K562 (cell line): ENCODE results near the gene GUCY1A2. TPM values are rescaled to one million over a fixed set of nuclear protein-coding genes. Genes with fewer than 3 reads are reported as not detected.

Experiments
- ATAC-seq: fragments of 200-7000 bp; cut with Tn5 transposase; 3 replicates; pipeline ENCODE4 v1.9.1; 2020; ENCODE audit warnings: moderate library complexity
- BruUV-seq: library from RNA; stranded (reverse); fragments of 400-500 nt; replicated peaks from 2 replicates; lab custom pipeline; 2021; lab: Mats Ljungman, UMichigan
- CTCF ChIA-PET: fragments of 300-600 bp; formaldehyde crosslinking; extraction: SDS; loops from one replicate; lab custom pipeline; 2021; ENCODE audit warnings: low intra/inter-chr PET ratio; lab: Yijun Ruan, JAX
- POLR2A ChIA-PET: fragments of 300-600, 350-650 bp; sonication (Branson Sonifier 250); formaldehyde crosslinking; extraction: SDS; loops from one replicate; lab custom pipeline; 2021; ENCODE audit warnings: antibody characterized with exemption, inconsistent platforms; lab: Yijun Ruan, JAX
- DNase-seq, 4 experiments: peaks; one replicate each; pipeline versions ENCODE4 v3.0.0 to v3.0.0-alpha.2; 2011 to 2018; ENCODE audit warnings: low spot score in 3 of 4, mixed read lengths in 3 of 4; ENCODE audit errors: extremely low read depth in 1 of 4
- FAIRE-seq: peaks from 2 replicates; lab custom pipeline; 2011; peaks lifted over from hg19 to GRCh38; lab: Jason Lieb, UNC
- H2AFZ ChIP-seq: 2 replicates; pipeline ENCODE4 v1.6.0; 2011; ENCODE audit warnings: low read depth, low read length, control low read depth, inconsistent platforms
- H3K27ac ChIP-seq: fragments of 200-600 bp; 3 replicates; pipeline ENCODE4 v1.8.0; 2011; ENCODE audit warnings: low read depth, mild to moderate bottlenecking, control low read depth, inconsistent platforms, low read length, moderate library complexity, mixed read lengths; ENCODE audit errors: extremely low read depth
- H3K27me3 ChIP-seq, 2 experiments: fragments of 300-600 bp in 1 of 2; 2 replicates in 1 of 2; 3 replicates in 1 of 2; pipeline versions ENCODE4 v1.6.0 to v1.8.0; 2011; ENCODE audit warnings: inconsistent platforms in 2 of 2, low read length in 2 of 2, mild to moderate bottlenecking in 1 of 2, mixed read lengths in 1 of 2, moderate library complexity in 1 of 2; ENCODE audit not compliant: control insufficient read depth in 2 of 2, insufficient read depth in 2 of 2
- H3K36me3 ChIP-seq: fragments of 300-600 bp; 3 replicates; pipeline ENCODE4 v1.8.0; 2011; ENCODE audit warnings: mild to moderate bottlenecking, low read length, inconsistent platforms; ENCODE audit not compliant: control insufficient read depth, insufficient read depth
- H3K4me1 ChIP-seq, 2 experiments: fragments of 200-600 bp in 1 of 2; replicated peaks in 1 of 2; 2 replicates in 1 of 2; 3 replicates in 1 of 2; pipeline versions ENCODE4 v1.5.1 to v1.8.0; 2011; ENCODE audit warnings: inconsistent platforms in 2 of 2, low read length in 2 of 2, mild to moderate bottlenecking in 1 of 2, mixed read lengths in 1 of 2, moderate library complexity in 1 of 2; ENCODE audit not compliant: control insufficient read depth in 2 of 2, insufficient read depth in 2 of 2
- H3K4me2 ChIP-seq: 2 replicates; pipeline ENCODE4 v1.6.1; 2011; ENCODE audit warnings: low read length, control low read depth, inconsistent platforms, mixed read lengths; ENCODE audit not compliant: insufficient read depth
- H3K4me3 ChIP-seq: fragments of 200-600 bp; sonication (generic), shearing (Covaris generic); 2 replicates; pipeline ENCODE4 v1.5.1; 2016; ENCODE audit warnings: control low read depth, inconsistent platforms
- H3K79me2 ChIP-seq: fragments of 200-600 bp; 3 replicates; pipeline ENCODE4 v1.8.0; 2011; ENCODE audit warnings: low read length, inconsistent platforms; ENCODE audit not compliant: control insufficient read depth, insufficient read depth
- H3K9ac ChIP-seq, 2 experiments: 2 replicates each; pipeline versions ENCODE4 v1.6.0 to v1.6.1; 2011; ENCODE audit warnings: low read depth in 2 of 2, low read length in 2 of 2, control low read depth in 1 of 2, inconsistent platforms in 1 of 2, mild to moderate bottlenecking in 1 of 2, mixed read lengths in 1 of 2; ENCODE audit not compliant: insufficient read depth in 1 of 2
- H3K9me1 ChIP-seq: one replicate; pipeline ENCODE4 v1.6.0; 2011; ENCODE audit warnings: inconsistent platforms, mild to moderate bottlenecking, low read length, moderate library complexity; ENCODE audit not compliant: control insufficient read depth, insufficient read depth
- H3K9me3 ChIP-seq: replicated peaks from 2 replicates; pipeline ENCODE4 v1.5.1; 2011; ENCODE audit warnings: low read depth, low read length, inconsistent platforms; ENCODE audit not compliant: control insufficient read depth, insufficient read depth
- H4K20me1 ChIP-seq: replicated peaks from 2 replicates; pipeline ENCODE4 v1.6.1; 2011; ENCODE audit warnings: low read length, inconsistent platforms, mixed read lengths; ENCODE audit not compliant: control insufficient read depth, insufficient read depth
- CBX2 ChIP-seq: fragments of 200-600 bp; sonication (generic); IDR thresholded peaks from one replicate; pipeline ENCODE4 v1.6.1; 2012; ENCODE audit warnings: mild to moderate bottlenecking, low read length, inconsistent platforms; ENCODE audit not compliant: insufficient read depth, poor library complexity, severe bottlenecking
- CBX8 ChIP-seq: fragments of 200-600 bp; sonication (generic); IDR thresholded peaks from 2 replicates; pipeline ENCODE4 v1.6.1; 2012; ENCODE audit warnings: borderline replicate concordance, mixed run types, low read depth, mild to moderate bottlenecking, moderate library complexity, mixed read lengths, low read length, control low read depth, inconsistent platforms; ENCODE audit not compliant: poor library complexity, severe bottlenecking; ENCODE audit errors: extremely low read depth
- HMG20B ChIP-seq: fragments of 250-450 bp; sonication (Bioruptor Pico); IDR thresholded peaks from 2 replicates; pipeline ENCODE4 v1.5.0; 2021; ENCODE audit warnings: mild to moderate bottlenecking
- KDM2B ChIP-seq: fragments of 250-450 bp; sonication (Bioruptor Pico); IDR thresholded peaks from 2 replicates; pipeline ENCODE4 v1.8.0; 2021; ENCODE audit warnings: mild to moderate bottlenecking, moderate library complexity
- KLF1 ChIP-seq: fragments of 450-650 bp; IDR thresholded peaks from 2 replicates; pipeline ENCODE4 v1.6.1; 2016; ENCODE audit warnings: missing genetic modification characterization, missing compliant biosample characterization
- MAFK ChIP-seq: IDR thresholded peaks from 2 replicates; pipeline ENCODE4 v1.6.1; 2011; ENCODE audit warnings: low read length, improper control_type of control experiment
- NBN ChIP-seq: fragments of 450-650 bp; IDR thresholded peaks from 2 replicates; pipeline ENCODE4 v1.6.1; 2016; ENCODE audit warnings: low read depth, mild to moderate bottlenecking
- RBFOX2 ChIP-seq: fragments of 200-400 bp; formaldehyde crosslinking; IDR thresholded peaks from 2 replicates; pipeline ENCODE4 v1.6.1; 2017; ENCODE audit warnings: low read depth, mild to moderate bottlenecking, low read length, moderate library complexity
- RBM14 ChIP-seq: fragments of 200-400 bp; formaldehyde crosslinking; IDR thresholded peaks from 2 replicates; pipeline ENCODE4 v1.6.1; 2018; ENCODE audit warnings: low read depth, mild to moderate bottlenecking, low read length, moderate library complexity, borderline replicate concordance; ENCODE audit not compliant: insufficient read depth
- SIN3A ChIP-seq, 2 experiments: fragments of 150-350 bp in 1 of 2; IDR thresholded peaks; 2 replicates each; pipeline ENCODE4 v1.6.1; 2011 to 2016; ENCODE audit warnings: borderline replicate concordance in 2 of 2, low read depth in 2 of 2, low read length in 2 of 2, mild to moderate bottlenecking in 2 of 2, moderate library complexity in 2 of 2; ENCODE audit not compliant: control insufficient read depth in 1 of 2
- SMARCA4 ChIP-seq: fragments of 450-650 bp; IDR thresholded peaks from 2 replicates; pipeline ENCODE4 v1.6.1; 2016
- THRA ChIP-seq: fragments of 450-650 bp; IDR thresholded peaks from 2 replicates; pipeline ENCODE4 v1.6.1; 2017; ENCODE audit warnings: mild to moderate bottlenecking, moderate library complexity
- ZNF174 ChIP-seq: fragments of 250-450 bp; sonication (Bioruptor Pico); IDR thresholded peaks from 2 replicates; pipeline ENCODE4 v1.4.0; 2020; ENCODE audit warnings: mild to moderate bottlenecking
- ZNF253 ChIP-seq: fragments of 250-450 bp; sonication (Bioruptor Pico); conservative IDR thresholded peaks from 2 replicates; pipeline ENCODE4 v1.6.1; 2021; ENCODE audit warnings: mild to moderate bottlenecking
- ZNF274 ChIP-seq: IDR thresholded peaks from 2 replicates; pipeline ENCODE4 v1.6.1; 2011; ENCODE audit warnings: low read depth, mild to moderate bottlenecking, low read length, moderate library complexity, borderline replicate concordance
- ZNF41 ChIP-seq: fragments of 250-450 bp; sonication (Bioruptor Pico); conservative IDR thresholded peaks from 2 replicates; pipeline ENCODE4 v1.4.0; 2020; ENCODE audit warnings: mild to moderate bottlenecking
- ZNF830 ChIP-seq: fragments of 250-450 bp; sonication (Bioruptor Pico); IDR thresholded peaks from 2 replicates; pipeline ENCODE4 v1.5.0; 2021; ENCODE audit warnings: mild to moderate bottlenecking
- WGBS: fragments of 100-300 bp; shearing (Covaris generic); methylation state at CpG from one replicate; pipeline ENCODE4 v1.1.6; 2016; ENCODE audit warnings: low coverage, mixed read lengths; ENCODE audit not compliant: insufficient coverage; ENCODE audit errors: missing lambda C conversion rate; 5-methylcytosine and 5-hydroxymethylcytosine counted together
- in situ Hi-C: fragments of 300-500 bp; cut with MboI; formaldehyde crosslinking; loops from 4 replicates; pipeline ENCODE4 v1.15.0; 2018; ENCODE audit warnings: inconsistent platforms, mixed read lengths
- intact Hi-C: fragments of 100-400 bp; cut with micrococcal nuclease; formaldehyde crosslinking; loops from 2 replicates; pipeline ENCODE4 v1.14.2; 2022
- polyA plus RNA-seq, 8 experiments: library from polyadenylated mRNA; depleted of rRNA in 4 of 8; stranded (reverse) in 5 of 8; unstranded in 3 of 8; fragments of >200 nt; fragmentation: Nextera tagmentation in 2 of 8; fragmentation: Illumina TruSeq in 1 of 8; extraction: Ambion mirVana in 2 of 8; extraction: Trizol in 1 of 8; gene quantifications; 2 replicates each; pipeline versions ENCODE4 v1.2.1 to v1.2.3, GENCODE V29; 2011 to 2014; ENCODE audit warnings: inconsistent platforms in 1 of 8, missing spikeins in 1 of 8
- total RNA-seq, 7 experiments: library from RNA; depleted of rRNA in 6 of 7; stranded (reverse); fragments of >200 nt in 6 of 7; fragmentation: Illumina TruSeq in 2 of 7; extraction: Trizol in 2 of 7; gene quantifications; 2 replicates each; pipeline versions ENCODE4 v1.2.1 to v1.2.3, GENCODE V29; 2011 to 2021; ENCODE audit warnings: low replicate concordance in 1 of 7
- TF ChIP-seq, protein P1 (sequence below): fragments of 250-450 bp; sonication (Bioruptor Pico); IDR thresholded peaks from 2 replicates; pipeline ENCODE4 v1.5.0; 2021

GUCY1A2 gene
- total and polyA plus RNA-seq, 9 of the 15 experiments (the other 6 are each of a cell fraction or from before 2014, with no cell fraction given): under 0.01 to 0.04 TPM; not detected in 7

- ChIA-PET POLR2A (no interaction called here), CTCF (no interaction called here)
- Histone ChIP-seq H3K9ac (no peak overlapping the region), H3K27ac (no peak overlapping the region), H3K4me3 (no peak overlapping the region)
- DNase-seq: no peak
- TF ChIP-seq ZNF274 (no peak), HMG20B (no peak), MAFK (no peak), RBFOX2 (no peak), ZNF253 (CRISPR knock-in tag) (no peak), ZNF830 (CRISPR knock-in tag) (no peak), NBN (no peak), SMARCA4 (no peak), KLF1 (no peak), CBX8 (no peak), ZNF174 (CRISPR knock-in tag) (no peak), CBX2 (no peak), ZNF41 (CRISPR knock-in tag) (no peak), KDM2B (CRISPR knock-in tag) (no peak), RBM14 (no peak), SIN3A (IDR thresholded peaks at IDR 0.05; ENCODE audit: borderline replicate concordance in 2 of 2, control insufficient read depth in 1 of 2, low read depth in 2 of 2, low read length in 2 of 2) (no peak), THRA (no peak)
- TF ChIP-seq, protein P1, sequence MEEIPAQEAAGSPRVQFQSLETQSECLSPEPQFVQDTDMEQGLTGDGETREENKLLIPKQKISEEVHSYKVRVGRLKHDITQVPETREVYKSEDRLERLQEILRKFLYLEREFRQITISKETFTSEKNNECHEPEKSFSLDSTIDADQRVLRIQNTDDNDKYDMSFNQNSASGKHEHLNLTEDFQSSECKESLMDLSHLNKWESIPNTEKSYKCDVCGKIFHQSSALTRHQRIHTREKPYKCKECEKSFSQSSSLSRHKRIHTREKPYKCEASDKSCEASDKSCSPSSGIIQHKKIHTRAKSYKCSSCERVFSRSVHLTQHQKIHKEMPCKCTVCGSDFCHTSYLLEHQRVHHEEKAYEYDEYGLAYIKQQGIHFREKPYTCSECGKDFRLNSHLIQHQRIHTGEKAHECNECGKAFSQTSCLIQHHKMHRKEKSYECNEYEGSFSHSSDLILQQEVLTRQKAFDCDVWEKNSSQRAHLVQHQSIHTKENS (CRISPR knock-in tag): no peak
- TF ChIP-seq, all 486 proteins: peak for 0
- intact Hi-C loops: no loop called here
- H2AFZ ChIP-seq: no peak overlapping the region
- no peak for FAIRE-seq
- 0% methylated on average over 1 of the region's 1 CpG for WGBS
- no peaks in the 10 kb centered on the region for H3K9me3 ChIP-seq
- in situ Hi-C loops: no loop called here
- H3K36me3 ChIP-seq: no peaks in the 10 kb centered on the region
- BruUV-seq: no TSS peak
- no peaks in the 10 kb centered on the region for H4K20me1 ChIP-seq
- H3K27me3 ChIP-seq: no peaks in the 10 kb centered on the region
- H3K79me2 ChIP-seq: no peaks in the 10 kb centered on the region
- H3K4me1 ChIP-seq: no peaks in the 10 kb centered on the region
- H3K4me2 ChIP-seq: no peak overlapping the region
- ATAC-seq: no peak
- H3K9me1 ChIP-seq: no peaks in the 10 kb centered on the region
These were observed 34.3 kb downstream of the GUCY1A2 start for GRCh38 chr11:106983991-106984390.
